GDM1 (cell line): ENCODE measurements around the gene MTRF1L.
"Not testable (repeated sequence)": the region's sequence is repeated elsewhere in the genome, so short reads cannot be mapped to it uniquely, and the experiment has no call there.

Experiments used
- DNase-seq: peaks from one replicate; lab custom pipeline; 2025; lab: John Stamatoyannopoulos, UW

MTRF1L gene

DNA sequence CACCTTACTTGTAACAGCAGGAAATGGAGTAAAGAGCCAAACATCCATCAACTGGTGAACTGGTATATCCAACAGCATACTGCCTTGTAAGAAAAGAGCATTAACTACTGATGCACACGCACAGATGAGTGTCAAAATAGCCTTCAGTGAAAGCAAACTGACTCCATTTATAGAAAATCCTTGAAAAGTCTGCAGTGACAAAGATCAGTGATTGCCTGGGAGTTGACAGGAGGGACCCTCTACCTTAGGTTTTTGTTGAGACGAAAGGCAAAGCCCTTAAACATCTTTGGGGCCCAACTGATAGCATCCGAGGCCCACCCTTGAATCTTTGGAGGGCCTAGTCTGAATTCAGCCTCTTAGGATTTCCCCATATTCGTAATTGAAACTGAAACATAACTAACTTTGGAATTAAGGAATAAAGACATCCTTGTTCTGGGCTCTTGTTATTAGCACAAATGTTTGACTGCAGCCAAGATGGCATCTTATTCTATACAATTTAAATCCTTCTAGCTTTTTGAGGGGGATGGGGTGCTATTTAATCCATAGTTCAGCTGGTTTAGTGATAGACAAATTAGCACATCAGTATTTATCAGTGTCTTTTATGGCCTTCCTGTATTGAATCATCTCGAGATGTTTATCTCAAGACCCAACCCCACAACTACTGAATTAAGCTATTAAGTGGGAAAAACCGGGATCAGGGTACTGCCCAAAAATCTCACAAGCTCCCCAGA lies 32.7 kb downstream of the MTRF1L start:
- no peak for DNase-seq

DNA sequence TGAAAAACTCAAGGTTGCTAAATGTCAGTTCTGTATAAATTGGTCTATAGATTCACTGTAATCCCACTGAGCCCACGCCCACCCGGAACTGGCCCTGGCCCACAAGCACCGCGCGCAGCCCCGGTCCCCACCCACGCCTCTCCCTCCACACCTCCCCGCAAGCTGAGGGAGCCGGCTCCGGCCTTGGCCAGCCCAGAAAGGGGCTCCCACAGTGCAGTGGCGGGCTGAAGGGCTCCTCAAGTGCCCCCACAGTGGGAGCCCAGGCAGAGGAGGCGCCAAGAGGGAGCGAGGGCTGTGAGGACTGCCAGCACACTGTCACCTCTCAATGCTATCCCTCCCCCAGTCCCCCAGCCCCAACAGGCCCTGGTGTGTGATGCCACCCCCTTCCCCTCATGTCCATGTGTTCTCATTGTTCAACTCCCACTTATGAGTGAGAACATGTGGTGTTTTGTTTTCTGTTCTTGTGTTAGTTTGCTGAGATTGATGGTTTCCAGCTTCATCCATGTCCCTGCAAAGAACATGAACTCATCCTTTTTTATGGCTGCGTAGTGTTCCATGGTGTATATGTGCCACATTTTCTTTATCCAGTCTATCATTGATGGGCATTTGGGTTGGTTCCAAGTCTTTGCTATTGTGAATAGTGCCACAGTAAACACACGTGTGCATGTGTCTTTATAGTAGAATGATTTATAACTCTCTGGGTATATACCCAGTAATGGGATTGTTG lies 36.2 kb downstream of the MTRF1L start:
- DNase-seq, result not testable (repeated sequence)

DNA sequence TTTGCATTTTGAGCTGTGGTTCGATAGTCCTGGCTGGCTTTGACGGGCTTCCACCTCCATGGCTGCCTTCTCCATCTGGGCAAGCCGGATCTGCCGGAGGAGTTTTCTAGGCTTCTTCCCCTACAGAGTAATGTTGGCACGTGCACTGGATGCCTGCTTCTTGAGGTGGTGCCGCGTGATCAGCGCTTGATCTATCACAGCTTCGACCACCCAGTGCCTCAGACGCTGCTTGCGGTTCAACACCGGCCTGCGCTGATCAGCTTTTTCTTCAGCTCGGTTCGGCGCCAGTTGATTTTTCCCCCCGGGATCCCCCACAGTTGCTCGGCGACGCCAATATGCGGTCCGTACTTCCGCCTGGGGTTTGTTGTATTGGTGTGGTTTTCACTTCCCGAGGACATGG lies 43.2 kb downstream of the MTRF1L start:
- no peak for DNase-seq

DNA sequence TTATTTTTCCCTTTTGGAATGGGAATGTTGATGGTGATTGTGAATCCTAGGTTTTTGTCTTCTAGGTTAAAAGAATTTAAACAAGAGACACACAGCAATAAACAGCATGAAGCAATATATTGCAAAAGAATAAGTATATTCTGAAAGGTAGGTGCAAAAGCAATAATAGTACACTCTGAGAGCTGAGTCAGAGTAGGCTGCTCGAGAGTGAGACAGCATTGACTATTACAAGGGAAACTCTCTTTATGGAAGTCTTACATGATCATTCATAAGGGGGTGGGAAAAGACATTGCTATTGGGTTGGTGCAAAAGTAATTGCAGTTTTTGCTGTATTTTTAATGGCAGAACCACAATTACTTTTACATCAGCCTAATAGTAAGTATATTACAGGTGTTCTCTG lies 44.7 kb downstream of the MTRF1L start:
- DNase-seq, result no peak

DNA sequence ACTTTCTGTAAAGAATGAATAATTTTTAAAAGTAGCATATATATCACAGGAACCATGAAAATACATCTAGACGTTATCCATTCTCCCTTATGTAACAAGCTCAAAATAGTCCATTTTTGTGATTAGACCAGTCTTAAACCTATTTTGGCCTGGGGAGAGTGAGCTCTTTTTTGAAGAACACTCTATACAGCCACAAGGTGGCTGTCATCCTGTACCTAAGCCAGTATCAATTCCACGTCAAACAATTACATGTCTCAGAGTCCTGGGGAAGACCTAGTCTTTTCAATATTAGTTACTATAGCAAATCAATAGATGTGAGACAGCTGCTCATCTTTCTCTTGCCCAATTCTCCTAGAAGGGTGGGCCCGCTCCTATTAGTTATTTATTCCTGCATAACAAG lies 48.1 kb downstream of the MTRF1L start:
- DNase-seq, result no peak

DNA sequence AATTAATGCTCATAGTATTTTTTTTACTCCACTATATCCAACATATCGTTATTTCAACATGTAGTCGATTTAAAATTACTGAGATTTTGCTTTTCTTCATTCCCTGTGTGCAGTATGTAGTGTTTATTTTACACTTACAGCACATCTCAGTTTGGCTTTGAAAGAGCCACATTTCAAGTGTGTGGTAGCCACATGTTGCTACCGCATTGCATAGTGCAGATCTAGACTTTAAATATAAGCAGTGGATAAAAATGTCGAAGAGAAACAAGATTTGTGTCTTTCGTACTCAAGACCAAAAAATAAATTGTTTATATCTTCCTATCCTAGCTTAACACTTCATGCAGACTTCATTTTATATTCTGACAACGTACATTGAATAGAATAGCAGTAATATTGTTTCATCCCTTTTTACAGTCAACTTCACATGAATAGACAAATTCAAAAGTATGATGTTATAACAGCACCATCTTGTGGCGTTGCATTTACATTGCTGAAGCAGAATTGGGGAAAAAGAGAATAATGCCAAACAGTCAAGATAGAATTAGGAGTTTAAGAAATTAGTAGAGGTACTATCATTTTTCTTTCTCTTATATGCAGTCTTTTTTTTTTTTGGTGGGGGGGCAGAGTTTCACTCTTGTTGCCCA lies 49.5 kb downstream of the MTRF1L start:
- no peak for DNase-seq

DNA sequence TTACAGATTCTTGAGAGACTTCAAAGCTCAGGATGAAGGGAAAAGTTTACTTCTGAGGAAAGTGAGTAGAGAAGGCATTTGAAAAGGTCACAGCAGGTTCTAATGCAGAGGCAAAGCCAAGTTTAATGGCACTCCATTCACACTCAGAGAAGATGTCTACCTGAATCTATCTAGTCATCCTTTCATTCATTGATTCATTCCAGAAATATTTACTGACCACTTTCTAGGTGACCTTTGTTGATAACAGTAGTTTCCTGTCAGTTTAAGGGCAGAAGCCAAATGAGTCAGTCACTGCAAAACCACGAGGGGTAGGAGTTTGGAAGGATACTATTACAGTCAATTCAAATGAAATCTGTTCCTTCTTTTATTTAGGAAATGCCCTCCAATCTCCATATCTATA lies 50.5 kb downstream of the MTRF1L start:
- no peak for DNase-seq

DNA sequence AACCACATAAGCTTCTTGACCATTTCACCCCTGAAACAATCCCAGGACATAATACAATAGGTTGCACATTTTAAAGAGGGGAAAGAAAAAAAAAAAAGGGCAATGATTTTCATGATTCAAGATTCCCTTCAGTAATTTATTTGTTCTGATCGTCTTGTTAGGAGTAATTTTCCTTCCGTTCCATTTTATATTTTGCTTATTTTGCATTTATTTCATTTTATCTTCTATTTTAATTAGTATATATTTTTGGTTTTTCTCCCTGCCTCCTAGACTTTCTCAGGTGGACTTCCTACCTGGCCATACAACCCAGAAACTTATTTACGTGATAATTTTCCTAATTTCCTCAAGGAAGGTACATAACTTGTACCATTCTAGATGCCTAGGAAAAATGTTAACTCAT lies 52.3 kb downstream of the MTRF1L start:
- DNase-seq, result no peak

DNA sequence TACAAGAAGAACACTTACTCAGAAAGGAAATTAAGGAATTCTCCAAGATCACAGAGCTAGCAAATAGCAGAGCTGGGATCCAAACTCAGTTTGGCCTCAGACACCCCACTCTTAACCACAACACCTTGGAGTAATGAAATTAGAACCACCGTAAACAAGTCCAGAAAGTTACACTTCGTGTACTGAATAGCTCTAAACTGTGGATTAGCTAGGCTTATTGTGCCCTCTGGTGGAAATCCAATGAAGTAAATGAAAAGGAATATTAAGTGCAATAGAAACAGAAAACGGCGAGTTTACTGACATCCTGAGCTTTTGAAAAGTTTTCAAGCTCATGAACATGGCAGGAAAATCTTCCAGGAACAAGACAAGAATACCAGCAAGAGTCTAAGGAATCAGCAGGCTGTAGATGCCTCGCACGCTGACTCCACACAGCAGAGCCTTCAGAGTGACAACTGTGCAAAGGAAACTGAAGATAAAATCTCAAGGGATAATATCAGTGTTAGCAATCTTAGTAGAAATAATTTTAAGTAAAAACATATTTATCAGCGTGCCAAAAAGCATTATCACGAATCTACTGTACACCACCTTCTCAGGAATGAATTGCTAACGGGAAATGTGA lies 54.2 kb downstream of the MTRF1L start:
- DNase-seq, result peak; percentile 8

DNA sequence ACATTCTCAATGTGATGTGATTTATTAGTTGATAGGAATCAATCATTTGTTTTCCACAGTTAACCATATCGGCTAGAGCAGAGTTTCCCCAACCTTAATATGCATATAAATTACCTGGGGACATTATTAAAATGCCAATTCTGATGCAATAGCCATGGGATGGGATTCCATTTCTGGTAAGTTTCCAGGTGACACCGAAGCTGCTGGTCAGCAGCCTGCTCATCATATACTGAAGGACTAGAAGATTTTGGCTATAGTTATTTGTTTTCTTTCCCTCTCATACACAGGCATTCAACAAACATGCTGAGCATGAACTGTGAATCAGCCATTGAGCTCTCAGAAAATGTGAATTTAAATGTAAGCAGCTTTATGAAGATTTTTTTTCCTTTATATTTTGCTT lies 55.5 kb downstream of the MTRF1L start:
- no peak for DNase-seq

DNA sequence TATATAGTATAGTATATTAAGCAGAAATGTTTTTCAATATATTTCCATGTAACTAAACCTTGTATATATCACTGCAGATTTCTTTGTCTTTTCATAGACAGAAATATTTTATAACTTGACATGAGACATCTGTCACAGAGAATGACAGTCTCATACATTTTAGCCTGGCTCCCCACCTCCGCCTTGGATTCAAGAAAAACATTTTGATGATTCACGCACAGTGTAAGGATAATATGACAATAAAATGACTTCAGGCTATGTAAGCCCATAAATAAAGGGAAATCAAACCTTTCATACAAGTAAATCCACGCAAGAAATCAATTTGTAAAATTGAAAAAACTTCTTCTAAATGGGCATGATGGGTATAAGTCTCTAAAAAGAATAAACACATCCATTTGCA lies 56.0 kb downstream of the MTRF1L start:
- no peak for DNase-seq

DNA sequence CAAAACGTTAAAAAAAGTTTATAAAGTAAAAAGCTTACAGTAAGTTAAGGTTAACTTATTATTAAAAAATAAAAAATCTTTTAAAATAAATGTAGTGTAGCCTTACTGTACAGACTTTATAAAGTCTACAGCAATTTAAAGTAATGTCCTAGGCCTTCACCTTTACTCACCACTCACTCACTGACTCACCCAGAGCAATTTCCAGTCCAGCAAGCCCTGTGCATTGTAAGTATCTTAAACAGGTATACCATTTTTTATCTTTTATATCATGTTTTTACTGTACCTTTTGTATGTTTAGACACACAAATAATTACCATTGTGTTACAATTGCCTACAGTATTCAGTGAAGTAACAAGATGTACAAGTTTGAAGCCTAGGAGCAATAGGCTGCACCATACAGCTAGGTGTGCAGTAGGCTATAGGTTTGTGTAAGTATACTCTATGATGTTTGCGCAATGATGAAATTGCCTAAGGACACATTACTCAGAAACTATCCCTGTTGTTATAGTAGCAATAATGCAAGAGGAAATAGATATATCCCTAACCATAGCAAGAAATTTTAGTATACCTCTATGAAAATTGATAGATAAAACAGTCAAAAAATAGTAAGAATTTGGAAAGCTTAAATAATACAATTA lies 59.1 kb downstream of the MTRF1L start:
- no peak for DNase-seq

DNA sequence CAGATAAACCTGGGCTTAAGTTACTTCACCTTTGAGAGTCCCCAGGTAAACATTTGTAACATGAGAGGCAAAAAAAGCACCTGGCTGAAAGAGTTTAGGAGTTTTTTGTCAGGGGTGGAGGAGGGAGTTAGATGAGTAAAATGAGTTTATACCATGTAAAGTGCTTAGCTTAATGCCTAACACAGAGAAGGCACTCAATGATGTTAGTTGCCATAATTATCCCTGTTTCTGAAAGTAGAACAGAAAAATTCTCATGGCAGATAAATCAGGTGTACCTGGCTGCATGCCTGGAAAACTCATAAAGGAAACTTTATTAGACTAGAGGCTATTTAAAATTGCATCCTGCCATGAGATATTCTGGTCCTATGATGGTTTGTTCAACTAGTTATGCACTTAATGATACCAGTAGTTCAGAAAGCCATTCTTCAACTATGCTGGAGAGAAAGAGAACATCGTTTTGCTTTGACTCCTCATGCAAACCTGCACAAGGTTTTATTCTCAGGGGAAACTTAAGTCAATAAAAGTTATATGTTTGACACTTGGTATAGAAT lies 60.1 kb downstream of the MTRF1L start:
- no peak for DNase-seq

DNA sequence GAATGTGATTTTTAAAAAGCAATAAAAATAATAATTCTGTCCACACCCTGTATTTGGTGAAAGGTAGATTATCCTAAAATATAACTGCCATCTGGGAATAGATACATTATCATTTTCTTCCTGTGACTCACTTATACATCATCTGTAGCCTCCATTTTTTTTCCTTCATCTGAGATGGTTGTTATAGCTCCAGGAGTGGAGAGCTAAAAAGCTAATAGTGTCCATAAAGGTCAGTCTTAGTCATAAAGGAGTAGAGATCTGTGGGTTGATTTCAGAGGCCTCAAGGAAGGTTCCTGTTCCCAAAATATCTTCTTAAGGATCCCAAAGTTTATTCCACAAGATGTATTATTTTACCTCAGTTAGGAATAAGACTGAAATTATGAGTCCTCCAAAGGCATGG lies 60.8 kb downstream of the MTRF1L start:
- no peak for DNase-seq
